Stimulated activated CD4-positive, alpha-beta T cell treated with anti-CD3 and anti-CD28 coated beads, Interleukin-2, amount 100 ng/mL, for 4 hours (primary cell): ENCODE results near the gene SLC37A1.
A peak's percentile ranks its signal among the peaks of the same experiment; 100 is the strongest.

Source experiments
- DNase-seq: peaks from one replicate; pipeline ENCODE4 v3.0.0-alpha.2; 2020; ENCODE audit warnings: low read depth

SLC37A1 gene

GRCh38 chr21:42527489-42528158 lies 14.0 kb downstream of the SLC37A1 start:
- DNase-seq: peak; percentile 25

GRCh38 chr21:42530167-42530518 lies 16.5 kb downstream of the SLC37A1 start:
- no peak for DNase-seq

GRCh38 chr21:42531771-42532170 lies 18.1 kb downstream of the SLC37A1 start:
- no peak for DNase-seq

- no peak for DNase-seq
Measured at GRCh38 chr21:42532466-42533181, 19.0 kb downstream of the SLC37A1 start.

- no peak for DNase-seq
Measured at GRCh38 chr21:42533306-42533962, 19.8 kb downstream of the SLC37A1 start.

GRCh38 chr21:42533963-42534355 lies 20.3 kb downstream of the SLC37A1 start:
- no peak for DNase-seq

GRCh38 chr21:42534421-42535378 lies 21.0 kb downstream of the SLC37A1 start:
- DNase-seq: no peak

- DNase-seq: no peak
Measured at GRCh38 chr21:42535602-42536171, 22.0 kb downstream of the SLC37A1 start.

- no peak for DNase-seq
Measured at GRCh38 chr21:42536601-42537000, 22.9 kb downstream of the SLC37A1 start.

- no peak for DNase-seq
Measured at GRCh38 chr21:42537106-42537742, 23.6 kb downstream of the SLC37A1 start.

- DNase-seq: no peak
Measured at GRCh38 chr21:42538479-42539275, 25.0 kb downstream of the SLC37A1 start.

- DNase-seq: no peak
Measured at GRCh38 chr21:42539342-42539741, 25.7 kb downstream of the SLC37A1 start.

- no peak for DNase-seq
Measured at GRCh38 chr21:42539931-42540343, 26.3 kb downstream of the SLC37A1 start.

- DNase-seq: no peak
Measured at GRCh38 chr21:42540396-42540795, 26.7 kb downstream of the SLC37A1 start.

- no peak for DNase-seq
Measured at GRCh38 chr21:42541174-42541573, 27.5 kb downstream of the SLC37A1 start.

- DNase-seq: no peak
Measured at GRCh38 chr21:42541618-42542017, 28.0 kb downstream of the SLC37A1 start.

- DNase-seq: no peak
Measured at GRCh38 chr21:42542196-42542595, 28.5 kb downstream of the SLC37A1 start.

- no peak for DNase-seq
Measured at GRCh38 chr21:42542596-42542995, 28.9 kb downstream of the SLC37A1 start.

GRCh38 chr21:42543106-42543847 lies 29.6 kb downstream of the SLC37A1 start:
- DNase-seq: no peak

- DNase-seq: no peak
Measured at GRCh38 chr21:42544544-42544943, 30.9 kb downstream of the SLC37A1 start.
